GM19239 (cell line): ENCODE measurements around the gene CABCOCO1.

Source experiments
- DNase-seq: peaks from one replicate; pipeline ENCODE4 v3.0.0; 2011; ENCODE audit warnings: low spot score; ENCODE audit not compliant: insufficient read length
- FAIRE-seq: peaks from 2 replicates; lab custom pipeline; 2011; peaks lifted over from hg19 to GRCh38; lab: Jason Lieb, UNC

Gene CABCOCO1

DNA sequence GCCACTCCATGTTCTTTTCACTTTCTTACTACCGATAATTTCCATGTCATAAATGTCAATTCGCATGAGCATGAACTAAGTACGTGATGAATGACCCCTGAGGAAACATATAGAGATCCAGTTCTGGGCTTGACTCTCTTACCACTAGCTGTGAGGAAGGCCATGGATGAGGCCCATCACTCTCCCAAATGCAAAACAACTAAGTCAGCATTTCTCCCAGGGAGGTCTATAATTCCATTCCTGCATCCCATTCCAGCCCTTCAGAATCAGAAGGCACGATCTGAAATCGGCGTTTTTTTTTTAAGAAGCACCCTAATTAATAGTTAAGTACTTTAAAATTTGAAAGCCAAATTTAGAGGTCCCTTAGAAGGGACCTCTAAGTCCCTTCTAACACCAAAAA, 116.5 kb downstream of the CABCOCO1 start:
- FAIRE-seq, result no peak
- no peak for DNase-seq

DNA sequence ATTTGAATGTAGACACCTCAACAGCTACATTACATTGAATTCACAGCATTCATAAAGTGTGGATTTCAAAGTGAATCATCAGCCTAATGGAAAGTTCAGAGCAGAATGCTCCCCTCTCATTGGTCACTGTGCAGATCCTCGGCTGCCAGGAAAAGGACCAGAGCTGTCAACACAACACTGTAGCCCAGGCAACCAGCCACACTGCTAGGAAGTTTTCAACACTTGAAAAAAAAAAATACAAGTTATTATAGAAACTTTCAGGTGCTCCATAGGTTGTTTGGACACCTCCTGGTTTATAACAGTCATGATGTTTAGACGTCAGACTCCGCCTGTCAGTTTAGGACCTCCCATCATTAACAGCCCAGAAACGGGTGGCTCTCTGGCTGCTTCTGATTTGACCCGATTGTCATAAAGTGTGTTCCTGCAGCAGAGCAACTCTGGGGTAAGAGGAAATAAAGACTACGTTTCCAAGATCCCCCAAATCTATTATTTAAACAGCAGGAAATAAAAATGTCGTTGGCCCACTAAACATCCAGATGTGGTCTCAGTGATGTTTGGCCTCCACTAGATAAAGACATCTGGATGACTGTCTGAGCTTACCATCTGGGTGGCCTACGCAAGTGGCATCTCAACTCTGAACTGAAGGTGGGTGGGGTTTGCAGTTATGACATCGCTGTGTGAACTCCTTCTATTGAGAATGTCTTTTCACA, 117.4 kb downstream of the CABCOCO1 start:
- DNase-seq, result no peak
- FAIRE-seq, result no peak

DNA sequence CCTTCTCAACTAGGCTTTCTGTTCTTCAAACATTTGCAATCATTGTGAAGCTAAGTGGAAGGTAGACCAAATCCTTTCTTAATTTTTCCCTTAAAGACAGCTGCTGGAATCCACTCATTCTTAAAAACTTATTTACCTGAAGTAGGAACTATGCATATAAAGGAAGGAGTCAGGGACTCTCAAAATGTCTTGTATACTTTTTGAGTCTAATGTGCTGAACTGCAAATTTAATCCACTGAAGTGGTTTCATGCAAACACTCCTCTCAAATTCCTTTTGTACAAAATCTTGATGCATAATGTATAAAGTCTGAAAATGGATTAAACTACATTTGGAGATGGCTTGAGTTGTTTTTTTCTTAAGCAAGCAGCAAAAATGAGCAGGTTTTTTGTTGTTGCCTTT, 118.0 kb downstream of the CABCOCO1 start:
- DNase-seq, result no peak
- FAIRE-seq, result no peak

DNA sequence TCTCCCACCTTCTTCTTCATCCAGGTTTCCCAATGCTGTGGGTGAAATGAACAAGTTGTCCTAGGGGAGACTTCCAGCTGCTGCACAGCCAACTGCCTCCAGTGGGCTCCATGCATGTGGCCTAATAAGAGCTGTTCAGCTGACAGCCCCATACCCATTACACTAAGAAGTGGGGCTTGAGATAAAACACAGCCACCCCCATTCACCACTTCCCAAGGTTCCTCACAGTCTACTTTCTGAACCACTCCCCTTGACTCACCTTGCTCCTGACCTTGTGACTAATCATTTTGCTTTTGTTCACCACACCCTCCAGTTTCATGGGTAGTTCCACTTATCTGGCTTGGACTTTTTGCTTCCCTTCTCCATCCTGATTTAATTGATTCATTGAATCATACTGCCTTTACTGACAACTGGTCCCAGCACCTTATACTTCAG, 119.3 kb downstream of the CABCOCO1 start:
- no peak for DNase-seq
- FAIRE-seq, result no peak

DNA sequence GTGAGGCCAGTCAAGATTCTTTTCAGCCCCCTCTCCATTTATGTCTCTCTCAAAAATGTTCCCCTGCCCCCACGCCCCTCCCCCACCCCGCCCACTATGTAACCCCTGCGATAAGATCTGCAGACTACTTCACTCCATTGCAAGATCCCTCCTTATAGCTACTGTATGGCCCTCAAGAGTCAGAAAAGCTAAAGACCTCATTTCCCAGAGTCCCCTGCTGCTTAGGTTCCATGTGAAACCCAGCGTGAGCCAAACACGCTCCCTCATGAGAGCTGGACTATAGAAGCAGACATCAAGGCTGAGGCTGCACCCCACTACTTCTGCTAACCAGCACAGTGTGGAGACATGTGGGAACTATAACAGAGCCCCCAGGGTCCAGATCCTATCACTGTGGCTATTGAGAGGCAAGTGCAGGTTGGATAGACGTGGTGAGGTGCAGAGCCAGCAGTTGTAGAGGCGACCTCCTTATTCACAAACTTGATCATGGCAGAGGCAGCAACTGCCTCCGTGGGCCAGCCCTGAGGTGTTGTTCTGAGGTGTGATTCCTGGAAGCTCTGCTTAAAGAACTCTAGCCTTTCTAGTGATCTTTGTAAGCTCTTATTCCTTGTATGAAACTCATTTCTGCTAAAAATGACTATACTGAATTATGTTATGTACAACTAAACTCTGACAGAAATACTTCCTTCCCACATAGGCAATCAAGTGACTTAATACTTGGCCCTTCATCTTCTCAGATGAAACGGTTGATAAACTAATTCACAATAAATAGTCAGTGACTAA, 121.8 kb downstream of the CABCOCO1 start:
- FAIRE-seq, result no peak
- DNase-seq, result no peak

DNA sequence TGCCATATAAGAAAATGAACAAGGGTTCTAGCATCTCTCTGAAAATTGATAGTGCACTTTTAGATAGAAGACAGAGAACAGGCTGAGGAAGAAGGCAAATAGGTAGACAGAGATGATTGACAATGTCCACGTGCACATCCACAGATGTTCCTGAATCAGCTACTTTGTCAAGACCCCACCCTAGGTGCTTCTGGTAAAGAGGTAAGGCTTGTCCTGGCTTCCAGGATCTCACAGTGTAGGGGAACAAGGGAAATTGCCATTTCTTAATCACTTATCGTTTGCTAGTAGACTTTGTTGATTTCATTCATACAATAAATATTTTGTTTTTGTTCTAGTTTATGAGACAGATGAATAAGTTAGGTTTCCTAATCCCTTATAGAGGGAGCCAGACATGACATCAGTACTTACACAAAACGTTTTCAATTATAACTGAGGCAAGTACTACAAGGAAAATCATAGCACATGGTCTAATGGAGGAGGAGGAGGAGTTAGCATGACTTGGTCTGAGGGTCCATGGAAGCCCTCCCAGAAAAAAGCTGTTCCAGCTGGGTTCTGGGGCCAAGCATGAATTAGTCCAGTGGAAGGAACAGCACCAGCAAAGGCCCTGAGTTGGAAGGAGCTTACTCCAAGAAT, 122.9 kb downstream of the CABCOCO1 start:
- no peak for FAIRE-seq
- DNase-seq, result no peak

DNA sequence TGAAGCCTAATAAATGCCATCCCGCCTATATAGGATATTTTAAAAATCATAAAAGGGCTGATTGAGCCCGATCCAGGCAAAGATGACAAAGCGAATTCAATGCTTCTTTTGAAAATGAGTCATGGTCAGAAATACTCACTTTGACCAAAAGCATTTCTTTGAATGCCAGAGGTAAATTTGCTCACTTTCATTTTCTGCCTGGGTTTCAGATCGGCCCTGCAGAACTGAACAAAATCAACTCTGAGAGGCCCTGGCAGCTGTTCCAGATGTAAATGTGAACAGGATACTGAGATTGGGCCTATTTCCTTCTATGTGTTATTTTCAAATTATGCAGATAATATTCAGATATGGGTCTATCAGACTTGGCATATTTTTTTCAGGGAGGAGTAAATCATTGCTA, 124.0 kb downstream of the CABCOCO1 start:
- FAIRE-seq (peak; percentile 84), DNase-seq (peak; percentile 54)

DNA sequence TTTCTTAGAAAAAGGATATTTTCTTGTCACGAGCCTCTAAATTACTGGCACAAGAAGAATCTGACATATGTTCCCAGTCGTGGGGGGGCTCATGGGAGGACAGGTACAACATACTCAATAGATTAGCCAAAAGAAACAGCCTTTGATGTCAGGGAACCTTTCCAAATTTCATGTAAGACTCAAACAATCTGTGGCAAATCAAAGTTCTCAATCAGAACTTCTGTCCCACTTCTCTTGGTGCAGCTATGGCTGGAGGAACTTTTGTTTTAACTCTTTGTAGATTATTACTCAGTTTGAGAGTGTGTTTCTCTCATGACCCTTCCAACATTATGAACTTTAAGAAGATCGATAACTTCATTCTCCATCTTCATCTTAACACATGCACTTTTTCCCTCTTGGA, 124.4 kb downstream of the CABCOCO1 start:
- FAIRE-seq (peak; percentile 31), DNase-seq (no peak)

DNA sequence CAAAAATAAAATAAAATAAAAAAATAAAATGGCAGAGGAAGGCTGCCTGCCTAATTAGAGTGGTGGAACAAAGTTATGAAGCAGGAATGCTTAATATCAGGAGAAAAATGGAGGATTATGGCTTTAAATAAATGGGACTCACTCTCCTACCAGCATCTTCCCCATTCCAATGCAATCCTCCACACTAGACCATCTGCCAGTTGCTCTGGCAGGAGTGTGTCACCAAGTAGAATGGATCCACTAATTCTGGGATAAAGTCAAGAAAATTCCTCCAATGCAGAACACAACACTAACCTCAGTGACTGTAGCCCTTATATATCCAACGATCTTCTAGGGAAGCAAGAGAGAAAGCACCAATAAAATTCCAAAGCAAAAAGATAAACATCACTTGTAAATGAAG, 126.3 kb downstream of the CABCOCO1 start:
- DNase-seq (no peak), FAIRE-seq (no peak)

DNA sequence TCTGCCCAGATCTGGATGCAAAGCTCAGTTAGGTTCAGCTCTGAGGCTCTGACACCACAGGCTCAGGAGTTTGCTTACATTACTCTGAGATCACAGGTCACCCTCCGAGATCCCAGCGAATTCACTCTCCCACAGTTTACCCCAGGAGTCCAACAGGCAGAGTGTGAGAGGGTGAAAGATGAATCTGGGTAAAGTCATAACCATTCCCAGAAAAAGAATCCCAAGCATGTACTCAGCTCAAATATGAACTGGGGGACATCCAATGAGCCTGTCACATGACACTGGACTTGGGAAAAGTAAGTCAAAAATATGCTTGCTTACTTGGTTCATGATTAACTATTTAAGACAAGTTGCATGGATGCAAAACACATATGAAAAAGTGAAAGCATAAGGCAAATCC, 128.5 kb downstream of the CABCOCO1 start:
- DNase-seq, result no peak
- FAIRE-seq, result no peak

DNA sequence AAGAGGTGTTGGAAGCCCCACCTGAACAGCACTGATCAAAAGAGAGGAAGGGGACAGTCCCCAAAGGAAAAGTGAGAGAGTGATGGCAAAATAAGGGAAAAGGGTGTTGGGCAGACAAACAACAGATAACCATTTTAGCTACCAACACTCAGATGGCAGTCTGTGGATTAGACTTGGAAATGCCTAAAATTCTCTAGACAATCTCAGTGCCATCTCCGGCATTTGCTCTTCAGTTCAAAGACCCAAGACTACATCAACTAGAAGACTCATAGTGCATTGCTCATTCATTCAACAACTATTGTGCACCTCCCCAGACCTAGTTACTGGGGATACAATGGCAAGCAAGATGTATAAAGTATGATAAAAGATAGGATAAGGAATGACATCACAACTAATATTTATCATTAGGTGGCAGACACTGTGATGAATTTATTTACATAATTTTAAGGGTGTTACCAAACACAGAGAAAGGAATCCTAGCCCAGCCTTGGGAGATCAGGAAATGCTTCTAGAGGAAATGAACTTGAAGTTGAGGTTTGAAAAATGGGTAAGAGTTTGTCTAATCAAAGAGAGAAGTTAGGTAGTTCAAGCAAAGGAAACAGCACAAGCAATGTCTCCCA, 129.5 kb downstream of the CABCOCO1 start:
- DNase-seq (no peak), FAIRE-seq (no peak)

DNA sequence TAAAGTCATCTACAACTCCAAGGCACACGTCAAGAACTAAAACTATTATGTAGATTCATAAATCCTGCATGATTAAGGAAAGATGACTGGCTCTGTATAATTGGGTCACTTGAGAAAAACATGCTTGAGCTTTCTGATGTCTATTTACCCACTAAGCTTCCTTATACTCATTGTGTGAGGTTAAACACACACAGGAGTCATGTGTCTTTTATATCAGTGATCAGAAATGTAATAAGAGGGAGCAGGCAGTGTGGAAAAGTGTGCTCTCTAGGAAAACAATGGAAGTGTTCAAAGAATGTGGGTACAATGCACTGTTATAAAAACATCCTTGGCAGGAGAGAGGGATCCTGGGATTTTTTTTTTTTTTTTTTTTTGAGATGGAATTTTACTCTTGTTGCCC, 130.2 kb downstream of the CABCOCO1 start:
- DNase-seq (no peak), FAIRE-seq (no peak)

DNA sequence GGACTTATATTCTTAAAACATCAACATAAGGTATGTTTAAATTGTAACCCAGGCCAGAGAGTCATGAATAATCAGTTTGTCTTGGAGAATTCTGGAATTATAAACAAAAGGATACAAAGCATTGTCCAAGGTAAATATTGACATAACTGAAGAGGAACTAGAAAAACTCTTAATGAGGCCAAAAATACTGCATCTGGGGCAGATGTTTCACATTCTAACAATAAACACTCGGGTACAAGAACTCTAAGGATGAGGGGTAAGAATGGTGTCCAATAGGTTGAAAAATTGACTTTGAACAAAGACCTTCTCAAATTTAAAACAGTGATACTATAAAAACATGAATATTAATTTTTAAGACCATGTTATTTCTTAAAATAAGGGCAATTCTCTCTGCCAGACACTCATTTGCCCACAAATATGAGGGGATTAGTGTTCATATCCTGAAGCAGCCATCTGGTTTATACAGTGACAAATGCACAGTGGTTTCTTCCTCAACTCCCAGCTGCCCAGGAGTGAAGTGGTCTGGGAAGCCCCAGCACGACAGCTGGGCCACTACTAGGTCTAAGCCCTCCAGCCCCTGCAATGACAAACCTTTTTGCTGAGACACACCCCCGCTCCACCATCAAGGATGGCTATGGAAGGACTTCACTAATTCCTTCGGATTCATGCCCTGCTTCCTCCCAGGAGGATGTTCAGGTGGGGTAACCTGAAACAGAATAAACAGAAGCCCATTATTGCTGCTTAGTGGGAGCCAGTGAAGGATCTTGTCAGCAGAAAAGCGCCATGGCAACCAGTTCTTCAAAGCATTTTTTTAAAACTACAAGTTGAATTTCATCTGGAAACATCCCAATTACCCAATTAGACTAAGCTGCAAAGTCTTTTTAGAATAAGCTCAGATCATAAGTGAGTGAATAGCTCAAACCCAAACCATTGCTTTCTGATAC, 131.3 kb downstream of the CABCOCO1 start:
- DNase-seq, result no peak
- FAIRE-seq, result no peak

DNA sequence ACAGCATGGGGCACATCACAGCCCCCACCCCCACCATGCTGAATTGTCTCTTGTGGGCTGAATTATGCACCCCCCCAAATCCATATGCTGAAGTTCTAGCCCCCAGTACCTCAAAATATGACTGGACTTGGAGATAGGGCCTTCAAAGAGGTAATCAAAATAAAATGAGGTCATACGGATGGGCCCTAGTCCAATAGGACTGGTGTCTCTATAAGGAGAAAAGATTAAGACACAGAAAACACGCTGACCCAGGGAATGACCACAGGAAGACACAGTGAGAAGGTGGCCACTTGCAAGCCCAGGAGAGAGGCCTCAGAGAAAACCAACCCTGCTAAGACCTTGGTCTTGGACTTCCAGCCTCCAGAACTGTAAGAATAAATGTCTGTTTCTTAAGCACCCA, 132.4 kb downstream of the CABCOCO1 start:
- DNase-seq, result no peak
- FAIRE-seq, result no peak

DNA sequence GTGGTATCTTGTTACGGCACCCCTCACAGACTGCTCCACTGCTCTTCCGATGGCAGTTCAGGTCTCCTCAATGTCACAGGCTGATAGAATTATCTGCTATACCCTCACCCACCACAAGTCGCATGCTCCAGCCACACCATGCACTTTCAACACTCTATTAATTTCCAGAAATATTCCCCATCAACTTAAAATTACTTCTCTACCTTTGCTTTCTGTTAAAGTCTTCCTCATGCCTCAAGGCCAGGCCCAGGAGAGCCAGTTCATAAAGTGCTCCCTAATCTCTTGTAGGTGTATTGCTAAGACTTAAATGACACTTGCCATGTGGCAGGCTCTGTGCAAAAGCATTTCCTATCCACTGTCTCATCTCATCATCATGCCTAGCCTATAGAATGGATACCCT, 132.8 kb downstream of the CABCOCO1 start:
- no peak for FAIRE-seq
- DNase-seq, result no peak

DNA sequence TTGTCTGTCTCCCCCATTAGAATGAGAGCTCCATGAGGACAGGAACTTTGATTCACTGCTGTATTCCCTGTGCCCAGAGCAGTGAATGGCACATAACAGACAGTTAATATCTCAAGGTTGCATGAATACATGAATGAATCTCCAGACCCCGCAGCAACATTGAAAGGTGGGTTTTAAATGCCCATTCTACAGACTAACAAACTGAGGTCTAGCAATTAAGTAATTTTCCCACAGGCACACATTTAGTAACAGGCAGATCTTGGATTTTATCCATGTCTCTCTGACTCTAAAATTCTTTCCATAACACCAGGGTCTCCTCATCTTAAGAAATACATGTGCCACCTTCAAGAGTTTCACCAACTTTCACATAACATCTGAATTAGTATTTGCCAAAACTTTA, 134.1 kb downstream of the CABCOCO1 start:
- FAIRE-seq (no peak), DNase-seq (no peak)

DNA sequence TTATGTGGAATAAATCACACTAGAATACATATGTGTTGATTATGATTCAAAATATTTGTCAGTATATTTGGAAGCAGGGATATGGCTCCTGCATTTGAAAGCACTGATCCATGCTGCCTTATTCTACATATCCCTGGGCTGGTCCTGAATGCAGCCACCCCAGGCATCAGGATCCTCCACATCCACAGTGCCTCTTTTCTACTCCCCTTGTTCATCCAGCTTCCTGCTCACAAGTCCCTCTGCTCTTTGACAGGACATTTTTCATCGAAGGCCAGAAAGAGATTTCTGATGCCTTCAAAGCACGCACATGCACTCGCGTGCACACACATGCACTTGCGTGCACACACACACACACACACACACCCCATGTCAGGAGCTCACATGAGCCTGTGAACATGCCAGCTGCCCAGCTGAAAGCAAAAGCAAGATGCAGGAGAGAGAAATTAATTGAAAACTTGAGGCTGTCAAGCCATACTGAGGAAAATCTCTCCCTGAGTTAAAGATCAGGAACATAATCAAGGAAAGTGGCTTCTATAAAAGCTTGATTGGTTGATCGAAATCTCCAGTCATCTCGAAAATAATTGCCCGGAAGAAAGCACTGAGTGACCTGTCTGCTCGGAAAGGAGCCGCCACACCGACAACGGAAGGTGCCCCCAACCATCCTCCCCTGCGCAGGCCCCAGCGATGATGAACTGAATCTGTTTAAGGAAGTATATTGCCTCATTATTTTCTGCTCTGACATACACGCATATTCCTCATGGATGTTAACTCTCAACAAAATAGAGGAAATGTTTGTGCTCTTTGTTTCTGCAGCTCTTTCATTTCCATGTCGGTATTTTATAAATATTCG, 134.8 kb downstream of the CABCOCO1 start:
- FAIRE-seq, result no peak

DNA sequence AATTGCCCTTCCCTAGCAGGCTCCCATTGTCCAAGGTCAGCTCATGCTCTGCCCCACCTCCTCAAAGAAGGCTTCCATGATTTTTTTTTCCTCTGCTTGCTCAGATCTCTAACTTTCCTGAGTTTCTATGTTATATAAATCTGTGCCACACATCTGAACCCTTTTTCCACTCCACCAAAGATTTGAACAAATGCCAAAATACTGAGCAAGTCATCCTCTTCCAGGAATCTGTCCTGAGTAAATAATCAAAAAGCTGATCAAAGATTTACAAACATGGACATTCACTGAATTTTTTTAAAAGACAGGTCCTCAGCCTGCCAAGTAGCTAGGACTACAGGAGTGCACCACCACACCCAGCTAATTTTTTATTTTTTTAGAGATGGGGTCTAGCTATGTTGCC, 136.0 kb downstream of the CABCOCO1 start:
- no peak for DNase-seq
- FAIRE-seq, result no peak

More for the DNA sequence above, 134.8 kb downstream of the CABCOCO1 start:
- DNase-seq, result no peak

DNA sequence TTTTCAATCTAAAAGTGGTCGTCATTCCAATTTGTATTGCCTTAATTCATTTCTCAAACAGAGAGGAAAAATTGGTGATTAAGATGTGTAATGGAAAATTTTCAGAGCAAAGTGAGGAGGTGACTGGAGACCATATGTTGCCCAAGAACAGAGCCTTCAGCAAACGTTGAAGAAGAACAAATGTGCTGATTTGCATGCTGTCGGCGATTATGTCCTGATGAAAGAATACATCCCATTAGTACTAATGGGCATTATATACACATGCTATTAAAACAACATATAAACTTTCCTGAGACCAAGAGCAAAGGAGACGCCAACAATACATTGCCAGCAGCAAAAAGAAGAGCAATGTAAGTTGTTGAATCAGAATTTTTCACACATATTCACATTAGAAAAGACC, 138.8 kb downstream of the CABCOCO1 start:
- FAIRE-seq (no peak), DNase-seq (no peak)
